Measurements from ENCODE around the gene SNCB.

GRCh38 chr5:176577312-176578176 is 52.8 kb downstream of the SNCB start:
- no peak for TF ChIP-seq EZH2 (IDR thresholded peaks at IDR 0.05)
- no peak for TF ChIP-seq CTCF (IDR thresholded peaks at IDR 0.05)
